Measurements from ENCODE around the gene PUM1.
A peak's percentile ranks its signal among the peaks of the same experiment; 100 is the strongest.

GRCh38 chr1:30908696-30909364 lies 156.7 kb downstream of the PUM1 start, which contains the start of gene SDC3:
- TF ChIP-seq CTCF (IDR thresholded peaks at IDR 0.05) (no peak), POLR2A (IDR thresholded peaks at IDR 0.05) (peak in 1 of 2 donors; percentile 23)

Data from thyroid gland (tissue), 4 donors.